IMR-90 (cell line): ENCODE results near the gene PROK2. TPM values are rescaled to one million over a fixed set of nuclear protein-coding genes. Genes with fewer than 3 reads are reported as not detected.

Experiments used
- ATAC-seq: fragments of 200-7000 bp; cut with Tn5 transposase; 2 replicates; pipeline ENCODE4 v1.9.1; 2020; ENCODE audit warnings: low read depth, mild to moderate bottlenecking, moderate library complexity
- BruUV-seq: library from RNA; stranded (reverse); fragments of 400-500 nt; replicated peaks from 2 replicates; lab custom pipeline; 2021; lab: Mats Ljungman, UMichigan
- CTCF ChIA-PET: fragments of 300-600 bp; formaldehyde crosslinking; extraction: SDS; loops from one replicate; lab custom pipeline; 2021; ENCODE audit warnings: antibody characterized with exemption; lab: Yijun Ruan, JAX
- POLR2A ChIA-PET: fragments of 300-600 bp; sonication (Branson Sonifier 250); formaldehyde crosslinking; loops from one replicate; lab custom pipeline; 2022; ENCODE audit warnings: antibody characterized with exemption; ENCODE audit not compliant: unreplicated experiment; lab: Charles Lee
- DNase-seq: peaks from one replicate; pipeline ENCODE4 v3.0.0; 2013
- H2AFZ ChIP-seq: replicated peaks from 2 replicates; pipeline ENCODE3; 2013; ENCODE audit warnings: low read length, mild to moderate bottlenecking; ENCODE audit not compliant: poor library complexity
- H2AK5ac ChIP-seq: 2 replicates; pipeline ENCODE4 v1.6.1; 2013; ENCODE audit warnings: low read depth, low read length, inconsistent platforms
- H2AK9ac ChIP-seq: replicated peaks from 2 replicates; pipeline ENCODE3; 2013; ENCODE audit warnings: mild to moderate bottlenecking, low read depth, low read length, moderate library complexity; ENCODE audit not compliant: poor library complexity
- H2BK120ac ChIP-seq: 2 replicates; pipeline ENCODE4 v1.6.1; 2013; ENCODE audit warnings: low read depth, low read length, inconsistent platforms
- H2BK15ac ChIP-seq: 3 replicates; pipeline ENCODE4 v1.6.1; 2013; ENCODE audit warnings: low read depth, low read length, inconsistent platforms
- H2BK20ac ChIP-seq: 2 replicates; pipeline ENCODE4 v1.6.1; 2013; ENCODE audit warnings: low read depth, mild to moderate bottlenecking, inconsistent platforms, low read length, moderate library complexity
- H2BK5ac ChIP-seq: 2 replicates; pipeline ENCODE4 v1.6.1; 2013; ENCODE audit warnings: mild to moderate bottlenecking, low read depth, low read length, inconsistent platforms; ENCODE audit not compliant: poor library complexity, severe bottlenecking
- H3K14ac ChIP-seq: replicated peaks from 2 replicates; pipeline ENCODE4 v1.6.1; 2013; ENCODE audit warnings: low read depth, low read length, inconsistent platforms
- H3K18ac ChIP-seq: 2 replicates; pipeline ENCODE4 v1.6.1; 2013; ENCODE audit warnings: low read depth, low read length, control low read depth
- H3K23ac ChIP-seq: 2 replicates; pipeline ENCODE4 v1.6.1; 2013; ENCODE audit warnings: low read depth, low read length, inconsistent platforms
- H3K27ac ChIP-seq: 2 replicates; pipeline ENCODE4 v1.5.1; 2013; ENCODE audit warnings: mild to moderate bottlenecking, control low read depth, low read length; ENCODE audit not compliant: insufficient read depth
- H3K27me3 ChIP-seq: 2 replicates; pipeline ENCODE4 v1.6.1; 2013; ENCODE audit warnings: low read length; ENCODE audit not compliant: control insufficient read depth, insufficient read depth
- H3K36me3 ChIP-seq: 2 replicates; pipeline ENCODE4 v1.6.1; 2013; ENCODE audit warnings: low read length, mixed read lengths; ENCODE audit not compliant: control insufficient read depth, insufficient read depth
- H3K4ac ChIP-seq: 2 replicates; pipeline ENCODE4 v1.6.1; 2013; ENCODE audit warnings: low read depth, low read length, inconsistent platforms
- H3K4me1 ChIP-seq: 2 replicates; pipeline ENCODE4 v1.6.1; 2013; ENCODE audit warnings: low read length, mixed read lengths; ENCODE audit not compliant: control insufficient read depth, insufficient read depth
- H3K4me2 ChIP-seq: 2 replicates; pipeline ENCODE4 v1.6.1; 2013; ENCODE audit warnings: low read depth, mild to moderate bottlenecking, control low read depth, low read length, moderate library complexity
- H3K4me3 ChIP-seq: 2 replicates; pipeline ENCODE4 v1.5.1; 2013; ENCODE audit warnings: low read depth, mild to moderate bottlenecking, control low read depth, low read length, moderate library complexity; ENCODE audit not compliant: insufficient read depth
- H3K56ac ChIP-seq: 2 replicates; pipeline ENCODE4 v1.6.1; 2013; ENCODE audit warnings: low read length, inconsistent platforms; ENCODE audit not compliant: insufficient read depth; ENCODE audit errors: extremely low read depth
- H3K79me1 ChIP-seq, 2 experiments: 2 replicates each; pipeline ENCODE4 v1.6.1; 2013; ENCODE audit warnings: low read length in 2 of 2, inconsistent platforms in 1 of 2, low read depth in 1 of 2
- H3K9ac ChIP-seq: 2 replicates; pipeline ENCODE4 v1.6.1; 2013; ENCODE audit warnings: low read depth, low read length, control low read depth
- H3K9me1 ChIP-seq: 2 replicates; pipeline ENCODE4 v1.6.1; 2013; ENCODE audit warnings: low read length, inconsistent platforms; ENCODE audit not compliant: insufficient read depth
- H3K9me3 ChIP-seq: 2 replicates; pipeline ENCODE4 v1.6.1; 2013; ENCODE audit warnings: low read length; ENCODE audit not compliant: control insufficient read depth, insufficient read depth
- H4K20me1 ChIP-seq: 2 replicates; pipeline ENCODE4 v1.6.1; 2013; ENCODE audit warnings: low read length, inconsistent platforms; ENCODE audit not compliant: insufficient read depth
- H4K5ac ChIP-seq: 2 replicates; pipeline ENCODE4 v1.6.1; 2013; ENCODE audit warnings: mild to moderate bottlenecking, low read depth, low read length, control low read depth
- H4K8ac ChIP-seq, 2 experiments: 2 replicates each; pipeline ENCODE4 v1.6.1; 2013; ENCODE audit warnings: low read depth in 2 of 2, low read length in 2 of 2, control low read depth in 1 of 2, inconsistent platforms in 1 of 2
- H4K91ac ChIP-seq: 2 replicates; pipeline ENCODE4 v1.6.1; 2013; ENCODE audit warnings: low read depth, low read length, inconsistent platforms; ENCODE audit not compliant: insufficient read depth
- BHLHE40 ChIP-seq: fragments of 150-350 bp; IDR thresholded peaks from 2 replicates; pipeline ENCODE4 v1.6.1; 2016; ENCODE audit warnings: mild to moderate bottlenecking, low read depth, low read length
- CEBPB ChIP-seq: IDR thresholded peaks from 2 replicates; pipeline ENCODE4 v1.6.1; 2012; ENCODE audit warnings: low read depth, low read length, improper control_type of control experiment
- CHD1 ChIP-seq: IDR thresholded peaks from 2 replicates; pipeline ENCODE4 v1.6.1; 2012; ENCODE audit warnings: low read depth, low read length, improper control_type of control experiment
- FOS ChIP-seq: fragments of 150-350 bp; IDR thresholded peaks from 2 replicates; pipeline ENCODE4 v1.6.1; 2016; ENCODE audit warnings: low read depth, low read length
- MAFK ChIP-seq: IDR thresholded peaks from 2 replicates; pipeline ENCODE4 v1.6.1; 2012; ENCODE audit warnings: low read depth, low read length, improper control_type of control experiment
- MAZ ChIP-seq: IDR thresholded peaks from 2 replicates; pipeline ENCODE4 v1.6.1; 2012; ENCODE audit warnings: low read depth, mild to moderate bottlenecking, low read length, improper control_type of control experiment, moderate library complexity, borderline replicate concordance
- MXI1 ChIP-seq: IDR thresholded peaks from 2 replicates; pipeline ENCODE4 v1.6.1; 2012; ENCODE audit warnings: low read depth, mild to moderate bottlenecking, low read length, moderate library complexity, borderline replicate concordance
- POLR2A ChIP-seq: IDR thresholded peaks from 2 replicates; pipeline ENCODE4 v1.6.1; 2012; ENCODE audit warnings: mild to moderate bottlenecking, low read depth, low read length
- RCOR1 ChIP-seq: IDR thresholded peaks from 2 replicates; pipeline ENCODE4 v1.6.1; 2012; ENCODE audit warnings: mild to moderate bottlenecking, low read length, improper control_type of control experiment; ENCODE audit not compliant: insufficient replicate concordance
- RFX5 ChIP-seq: IDR thresholded peaks from 2 replicates; pipeline ENCODE4 v1.8.0; 2012; ENCODE audit warnings: low read depth, mild to moderate bottlenecking, low read length, moderate library complexity
- SMC3 ChIP-seq: fragments of 150-350 bp; IDR thresholded peaks from 2 replicates; pipeline ENCODE4 v1.6.1; 2016; ENCODE audit warnings: low read depth, mild to moderate bottlenecking, antibody characterized with exemption, low read length, moderate library complexity
- WGBS, 2 experiments: methylation state at CpG; one replicate each; pipeline versions ENCODE4 v1.1.5 to v1.1.7; 2013; ENCODE audit warnings: missing lambda C conversion rate in 2 of 2; ENCODE audit not compliant: insufficient read length in 1 of 2; ENCODE audit errors: extremely low coverage in 2 of 2; 5-methylcytosine and 5-hydroxymethylcytosine counted together
- dilution Hi-C: fragments of 300-500 bp; cut with HindIII; formaldehyde crosslinking; loops from one replicate; pipeline ENCODE4 v1.14.3; 2018; ENCODE audit warnings: low sequenced_read_pairs; ENCODE audit not compliant: unreplicated experiment
- in situ Hi-C: fragments of 300-500 bp; cut with MboI; formaldehyde crosslinking; loops from 3 replicates; pipeline ENCODE4 v1.14.3; 2019; ENCODE audit warnings: low sequenced_read_pairs, inconsistent platforms, mixed read lengths
- intact Hi-C: fragments of 100-400 bp; cut with micrococcal nuclease; formaldehyde crosslinking; loops from 2 replicates; pipeline ENCODE4 v1.10.0; 2022
- polyA plus RNA-seq, 3 experiments: library from polyadenylated mRNA; depleted of rRNA; stranded (reverse); fragments of >200 nt; gene quantifications; 2 replicates each; pipeline ENCODE4 v1.2.3, GENCODE V29; 2012; ENCODE audit warnings: low replicate concordance in 1 of 3
- total RNA-seq: library from RNA; depleted of rRNA; stranded (reverse); fragments of >200 nt; gene quantifications from 2 replicates; pipeline ENCODE4 v1.2.3, GENCODE V29; 2012
- TF ChIP-seq, protein P1 (sequence below): fragments of 150-350 bp; IDR thresholded peaks from 2 replicates; pipeline ENCODE4 v1.6.1; 2017; ENCODE audit warnings: mild to moderate bottlenecking, antibody characterized with exemption, low read length, low read depth
- TF ChIP-seq, protein P2 (sequence below): conservative IDR thresholded peaks from 2 replicates; pipeline ENCODE4 v1.5.1; 2012; ENCODE audit warnings: mild to moderate bottlenecking, low read depth, low read length, improper control_type of control experiment
- TF ChIP-seq, protein P3 (sequence below): fragments of 150-350 bp; IDR thresholded peaks from 2 replicates; pipeline ENCODE4 v1.6.1; 2016; ENCODE audit warnings: low read depth, mild to moderate bottlenecking, low read length, moderate library complexity, borderline replicate concordance

Gene PROK2
- total and polyA plus RNA-seq, 2 of the 4 experiments (the other 2 are of a cell fraction) = not detected

- no peaks in the 10 kb centered on the region for H3K36me3 ChIP-seq
- no peaks in the 10 kb centered on the region for H4K20me1 ChIP-seq
- H2AFZ ChIP-seq = no peak overlapping the region
- no peak overlapping the region for H3K27ac ChIP-seq
- no peak overlapping the region for H2AK5ac ChIP-seq
- ATAC-seq = no peak
- no peak overlapping the region for H3K4ac ChIP-seq
- no CpG with 5 or more reads among the region's 3 CpGs for WGBS, 2 experiments
- no peak overlapping the region for H3K14ac ChIP-seq
- DNase-seq = no peak
- no peak overlapping the region for H3K18ac ChIP-seq
- no peak overlapping the region for H4K8ac ChIP-seq
- no peak overlapping the region for H3K9ac ChIP-seq
- no peaks in the 10 kb centered on the region for H3K9me1 ChIP-seq
- no peak overlapping the region for H3K4me2 ChIP-seq
- H2BK15ac ChIP-seq = no peak overlapping the region
- H4K91ac ChIP-seq = no peak overlapping the region
- H2BK20ac ChIP-seq = no peak overlapping the region
- no peak overlapping the region for H2AK9ac ChIP-seq
- no peak overlapping the region for H3K23ac ChIP-seq
- no peak overlapping the region for H2BK5ac ChIP-seq
- H4K5ac ChIP-seq = no peak overlapping the region
- no peaks in the 10 kb centered on the region for H3K9me3 ChIP-seq
- CTCF ChIA-PET = interaction anchor here (0.6 kb wide), 1 partner anchor 8 kb away, joined by 3 read pairs; no protein-coding TSS in a partner anchor
- no peak overlapping the region for H3K4me3 ChIP-seq
- BruUV-seq = no TSS peak
- POLR2A ChIA-PET = no interaction called here
- no peaks in the 10 kb centered on the region for H3K79me1 ChIP-seq
- in situ Hi-C loops = no loop called here
- no peak overlapping the region for H2BK120ac ChIP-seq
- no peaks in the 10 kb centered on the region for H3K4me1 ChIP-seq
- H3K56ac ChIP-seq = no peak overlapping the region
- TF ChIP-seq SMC3 (no peak), BHLHE40 (no peak), FOS (no peak), RFX5 (no peak), MAZ (no peak), MXI1 (no peak), CEBPB (no peak), MAFK (no peak), RCOR1 (no peak), CHD1 (no peak), POLR2A (no peak)
- TF ChIP-seq, protein P1, sequence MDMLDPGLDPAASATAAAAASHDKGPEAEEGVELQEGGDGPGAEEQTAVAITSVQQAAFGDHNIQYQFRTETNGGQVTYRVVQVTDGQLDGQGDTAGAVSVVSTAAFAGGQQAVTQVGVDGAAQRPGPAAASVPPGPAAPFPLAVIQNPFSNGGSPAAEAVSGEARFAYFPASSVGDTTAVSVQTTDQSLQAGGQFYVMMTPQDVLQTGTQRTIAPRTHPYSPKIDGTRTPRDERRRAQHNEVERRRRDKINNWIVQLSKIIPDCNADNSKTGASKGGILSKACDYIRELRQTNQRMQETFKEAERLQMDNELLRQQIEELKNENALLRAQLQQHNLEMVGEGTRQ = no peak
- TF ChIP-seq, protein P2, sequence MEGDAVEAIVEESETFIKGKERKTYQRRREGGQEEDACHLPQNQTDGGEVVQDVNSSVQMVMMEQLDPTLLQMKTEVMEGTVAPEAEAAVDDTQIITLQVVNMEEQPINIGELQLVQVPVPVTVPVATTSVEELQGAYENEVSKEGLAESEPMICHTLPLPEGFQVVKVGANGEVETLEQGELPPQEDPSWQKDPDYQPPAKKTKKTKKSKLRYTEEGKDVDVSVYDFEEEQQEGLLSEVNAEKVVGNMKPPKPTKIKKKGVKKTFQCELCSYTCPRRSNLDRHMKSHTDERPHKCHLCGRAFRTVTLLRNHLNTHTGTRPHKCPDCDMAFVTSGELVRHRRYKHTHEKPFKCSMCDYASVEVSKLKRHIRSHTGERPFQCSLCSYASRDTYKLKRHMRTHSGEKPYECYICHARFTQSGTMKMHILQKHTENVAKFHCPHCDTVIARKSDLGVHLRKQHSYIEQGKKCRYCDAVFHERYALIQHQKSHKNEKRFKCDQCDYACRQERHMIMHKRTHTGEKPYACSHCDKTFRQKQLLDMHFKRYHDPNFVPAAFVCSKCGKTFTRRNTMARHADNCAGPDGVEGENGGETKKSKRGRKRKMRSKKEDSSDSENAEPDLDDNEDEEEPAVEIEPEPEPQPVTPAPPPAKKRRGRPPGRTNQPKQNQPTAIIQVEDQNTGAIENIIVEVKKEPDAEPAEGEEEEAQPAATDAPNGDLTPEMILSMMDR = no peak
- TF ChIP-seq, protein P3, sequence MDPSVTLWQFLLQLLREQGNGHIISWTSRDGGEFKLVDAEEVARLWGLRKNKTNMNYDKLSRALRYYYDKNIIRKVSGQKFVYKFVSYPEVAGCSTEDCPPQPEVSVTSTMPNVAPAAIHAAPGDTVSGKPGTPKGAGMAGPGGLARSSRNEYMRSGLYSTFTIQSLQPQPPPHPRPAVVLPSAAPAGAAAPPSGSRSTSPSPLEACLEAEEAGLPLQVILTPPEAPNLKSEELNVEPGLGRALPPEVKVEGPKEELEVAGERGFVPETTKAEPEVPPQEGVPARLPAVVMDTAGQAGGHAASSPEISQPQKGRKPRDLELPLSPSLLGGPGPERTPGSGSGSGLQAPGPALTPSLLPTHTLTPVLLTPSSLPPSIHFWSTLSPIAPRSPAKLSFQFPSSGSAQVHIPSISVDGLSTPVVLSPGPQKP = no peak
- dilution Hi-C loops = no loop called here
- intact Hi-C loops = no loop called here
- H3K27me3 ChIP-seq = peaks cover 25% of the 10 kb centered on the region
Measured at GRCh38 chr3:71778353-71778752, 6.6 kb downstream of the PROK2 start.
